ENCODE data around the gene KRTAP3-2. TPM values are rescaled to one million over a fixed set of nuclear protein-coding genes. Genes with fewer than 3 reads are reported as not detected.

KRTAP3-2 gene
- total and polyA plus RNA-seq, 8 donors: not detected

DNA sequence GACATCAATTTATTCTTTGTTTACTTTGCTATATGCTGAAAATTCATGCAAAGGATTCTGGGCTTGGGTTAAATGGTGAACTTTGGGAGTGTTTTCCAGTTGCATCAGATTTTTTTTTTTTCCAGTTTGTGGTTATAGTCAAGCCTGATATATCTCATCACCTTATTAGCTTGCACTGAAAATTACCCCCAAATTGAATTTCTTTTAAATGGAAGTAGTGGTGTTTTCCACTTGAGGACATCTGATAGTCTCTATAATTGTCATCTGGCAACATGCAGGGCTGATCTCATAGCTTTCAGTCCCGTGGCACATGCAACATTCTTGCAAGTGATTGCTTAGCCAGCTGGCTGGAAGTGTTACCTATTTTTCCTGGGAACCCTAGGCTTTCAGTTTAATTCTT, 13.9 kb upstream of the KRTAP3-2 start:
- Histone ChIP-seq H3K4me3 (no peak overlapping the region), H3K9me3 (no peaks in the 10 kb centered on the region), H3K27me3 (no peaks in the 10 kb centered on the region), H3K27ac (no peak overlapping the region), H3K4me1 (no peaks in the 10 kb centered on the region), H3K36me3 (no peaks in the 10 kb centered on the region)
- intact Hi-C loops (cut with DNase I): no loop called here
- no peak for ATAC-seq
- DNase-seq: no peak
- TF ChIP-seq, protein P1, sequence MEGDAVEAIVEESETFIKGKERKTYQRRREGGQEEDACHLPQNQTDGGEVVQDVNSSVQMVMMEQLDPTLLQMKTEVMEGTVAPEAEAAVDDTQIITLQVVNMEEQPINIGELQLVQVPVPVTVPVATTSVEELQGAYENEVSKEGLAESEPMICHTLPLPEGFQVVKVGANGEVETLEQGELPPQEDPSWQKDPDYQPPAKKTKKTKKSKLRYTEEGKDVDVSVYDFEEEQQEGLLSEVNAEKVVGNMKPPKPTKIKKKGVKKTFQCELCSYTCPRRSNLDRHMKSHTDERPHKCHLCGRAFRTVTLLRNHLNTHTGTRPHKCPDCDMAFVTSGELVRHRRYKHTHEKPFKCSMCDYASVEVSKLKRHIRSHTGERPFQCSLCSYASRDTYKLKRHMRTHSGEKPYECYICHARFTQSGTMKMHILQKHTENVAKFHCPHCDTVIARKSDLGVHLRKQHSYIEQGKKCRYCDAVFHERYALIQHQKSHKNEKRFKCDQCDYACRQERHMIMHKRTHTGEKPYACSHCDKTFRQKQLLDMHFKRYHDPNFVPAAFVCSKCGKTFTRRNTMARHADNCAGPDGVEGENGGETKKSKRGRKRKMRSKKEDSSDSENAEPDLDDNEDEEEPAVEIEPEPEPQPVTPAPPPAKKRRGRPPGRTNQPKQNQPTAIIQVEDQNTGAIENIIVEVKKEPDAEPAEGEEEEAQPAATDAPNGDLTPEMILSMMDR (IDR thresholded peaks at IDR 0.05): no peak

DNA sequence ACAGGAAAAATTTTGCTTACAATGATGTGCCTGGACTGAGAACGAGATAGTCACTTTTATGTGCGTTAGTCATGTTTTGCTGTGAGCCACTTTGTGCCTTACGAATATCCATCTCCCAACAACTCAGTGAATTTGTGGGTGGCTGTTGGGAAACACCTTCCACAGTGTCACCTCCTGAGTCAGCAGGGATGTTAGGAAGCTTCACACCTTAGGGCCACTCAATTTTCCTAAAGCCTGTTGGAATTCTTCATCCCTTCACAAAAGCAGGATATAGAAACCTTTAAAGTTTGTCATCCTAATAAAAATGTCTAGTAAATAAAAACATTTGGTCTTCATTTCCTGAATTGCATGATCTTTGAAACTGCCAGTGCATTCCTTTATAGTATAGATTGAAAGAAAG, 13.5 kb upstream of the KRTAP3-2 start:
- TF ChIP-seq, protein P1 (IDR thresholded peaks at IDR 0.05): no peak
- no peak for ATAC-seq
- H3K4me1 ChIP-seq: no peaks in the 10 kb centered on the region

DNA sequence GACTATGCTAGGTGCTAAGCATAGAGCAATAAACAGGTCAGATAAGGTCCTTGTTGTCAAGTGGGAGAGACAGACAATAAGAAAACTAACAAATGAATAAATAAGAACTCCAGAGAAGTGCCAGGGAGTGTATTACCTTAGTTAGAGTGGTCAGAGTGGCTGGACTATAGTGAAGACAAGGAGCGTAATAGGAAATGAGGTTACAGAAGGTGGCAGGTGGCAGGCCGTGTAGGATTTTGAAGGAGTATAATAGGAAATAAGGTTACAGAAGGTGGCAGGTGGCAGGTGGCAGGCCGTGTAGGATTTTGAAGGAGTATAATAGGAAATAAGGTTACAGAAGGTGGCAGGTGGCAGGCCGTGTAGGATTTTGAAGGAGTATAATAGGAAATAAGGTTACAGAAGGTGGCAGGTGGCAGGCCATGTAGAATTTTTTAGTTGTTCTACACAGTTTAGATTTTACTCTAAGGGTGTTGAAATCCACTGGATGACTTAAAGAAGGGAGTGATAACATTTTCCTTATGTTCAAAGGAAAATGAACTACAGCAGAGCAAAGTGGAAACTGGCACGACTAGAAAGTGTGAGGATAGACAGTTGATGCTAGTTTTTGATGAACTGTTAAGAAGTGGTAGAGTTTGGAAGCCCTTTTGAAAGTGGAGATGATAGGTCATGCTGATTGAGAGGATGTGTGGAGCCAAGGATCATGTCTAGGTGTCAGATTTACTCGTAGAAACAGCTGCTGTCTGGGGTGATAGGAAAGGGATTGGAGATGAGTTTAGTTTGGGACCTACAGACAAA, 12.8 kb upstream of the KRTAP3-2 start:
- no peak overlapping the region for H3K27ac ChIP-seq
- H3K4me3 ChIP-seq: no peak overlapping the region
- no peaks in the 10 kb centered on the region for H3K36me3 ChIP-seq
- H3K27me3 ChIP-seq: no peaks in the 10 kb centered on the region
- TF ChIP-seq, protein P1 (IDR thresholded peaks at IDR 0.05): no peak
- intact Hi-C loops (cut with DNase I): no loop called here
- ATAC-seq (no peak), DNase-seq (no peak)
- no peaks in the 10 kb centered on the region for H3K9me3 ChIP-seq
- no peaks in the 10 kb centered on the region for H3K4me1 ChIP-seq

More for the DNA sequence above, 13.5 kb upstream of the KRTAP3-2 start:
- DNase-seq: no peak
- intact Hi-C loops (cut with DNase I): no loop called here
- H3K36me3 ChIP-seq: no peaks in the 10 kb centered on the region
- H3K27me3 ChIP-seq: no peaks in the 10 kb centered on the region
- H3K27ac ChIP-seq: no peak overlapping the region
- H3K4me3 ChIP-seq: no peak overlapping the region
- no peaks in the 10 kb centered on the region for H3K9me3 ChIP-seq

DNA sequence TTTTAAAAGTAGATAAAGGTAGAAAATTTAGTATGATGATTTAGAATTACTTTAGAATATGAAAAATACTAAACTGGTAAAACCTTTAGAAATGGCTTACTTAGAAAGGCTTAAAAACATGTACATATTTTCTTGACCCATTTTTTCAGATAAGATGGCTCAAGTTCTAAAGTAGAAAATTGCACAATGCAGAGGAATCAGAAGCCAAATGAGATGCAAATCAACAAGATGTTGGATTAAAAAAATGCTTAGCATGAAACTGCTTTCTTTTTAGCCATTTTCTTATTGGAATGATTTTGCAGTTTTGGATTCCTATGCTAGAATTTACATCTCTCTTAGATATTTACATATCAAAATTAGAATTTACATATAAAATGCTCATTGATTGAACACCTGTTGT, 10.7 kb upstream of the KRTAP3-2 start:
- H3K36me3 ChIP-seq: no peaks in the 10 kb centered on the region
- H3K4me1 ChIP-seq: no peaks in the 10 kb centered on the region
- intact Hi-C loops (cut with DNase I): no loop called here
- no peak overlapping the region for H3K4me3 ChIP-seq
- no peaks in the 10 kb centered on the region for H3K9me3 ChIP-seq
- DNase-seq: no peak
- H3K27me3 ChIP-seq: no peaks in the 10 kb centered on the region
- no peak overlapping the region for H3K27ac ChIP-seq
- TF ChIP-seq, protein P1 (IDR thresholded peaks at IDR 0.05): no peak
- ATAC-seq: no peak

DNA sequence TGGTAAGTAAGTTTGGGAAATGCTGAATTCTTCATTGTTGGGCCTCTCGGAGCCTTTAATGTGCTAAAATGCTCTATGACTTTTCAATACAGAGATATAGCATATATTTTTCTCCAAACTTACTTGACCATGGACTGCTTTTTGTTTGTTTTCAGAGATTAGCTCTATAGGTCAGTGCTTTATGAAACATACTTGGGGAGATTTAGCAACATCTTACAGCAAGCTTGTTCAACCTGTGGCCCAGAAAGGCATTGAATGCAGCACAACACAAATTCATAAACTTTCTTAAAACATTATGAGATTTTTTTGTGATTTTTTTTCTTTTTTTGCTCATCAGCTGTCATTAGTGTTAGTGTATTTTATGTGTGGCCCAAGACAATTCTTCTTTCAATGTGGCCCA, 10.2 kb upstream of the KRTAP3-2 start:
- TF ChIP-seq, protein P1 (IDR thresholded peaks at IDR 0.05): no peak

More for the DNA sequence above, 10.2 kb upstream of the KRTAP3-2 start:
- H3K4me1 ChIP-seq: no peaks in the 10 kb centered on the region
- no peaks in the 10 kb centered on the region for H3K27me3 ChIP-seq
- H3K36me3 ChIP-seq: no peaks in the 10 kb centered on the region
- no peak overlapping the region for H3K27ac ChIP-seq
- no peak overlapping the region for H3K4me3 ChIP-seq
- no peak for DNase-seq
- intact Hi-C loops (cut with DNase I): no loop called here
- no peaks in the 10 kb centered on the region for H3K9me3 ChIP-seq
- no peak for ATAC-seq

Data from left lung (tissue), 10 donors.